GM18505 (cell line): ENCODE data around the gene YLPM1.
"Not testable (repeated sequence)": the region's sequence is repeated elsewhere in the genome, so short reads cannot be mapped to it uniquely, and the experiment has no call there.

Experiments
- ATAC-seq: cut with Tn5 transposase; IDR thresholded peaks from one replicate; pipeline ENCODE4 v1.9.1; 2021; ENCODE audit not compliant: unreplicated experiment
- POLR2A ChIP-seq: IDR thresholded peaks from 4 replicates; pipeline ENCODE4 v1.6.1; 2011; ENCODE audit warnings: borderline replicate concordance; ENCODE audit not compliant: insufficient read depth, insufficient read length; ENCODE audit errors: extremely low read depth

Gene YLPM1

DNA sequence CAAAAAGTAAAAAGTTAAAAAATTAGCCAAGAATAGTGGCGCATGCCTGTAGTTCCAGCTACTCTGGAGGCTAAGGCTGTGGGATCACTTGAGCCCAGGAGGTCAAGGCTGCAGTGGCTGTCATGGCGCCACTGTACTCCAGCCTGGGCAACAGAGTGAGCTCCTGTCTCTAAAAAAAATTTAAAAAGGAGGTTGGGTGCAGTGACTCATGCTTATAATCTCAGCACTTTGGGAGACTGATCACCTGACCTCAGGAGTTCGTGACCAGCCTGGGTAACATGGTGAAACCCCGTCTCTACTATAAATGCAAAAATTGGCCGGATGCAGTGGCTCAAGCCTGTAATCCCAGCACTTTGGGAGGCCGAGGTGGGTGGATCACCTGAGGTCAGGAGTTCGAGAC, 8.2 kb upstream of the YLPM1 start:
- no peak for TF ChIP-seq POLR2A
- no peak for ATAC-seq

GRCh38 chr14:74756326-74756725, 6.8 kb upstream of the YLPM1 start:
- TF ChIP-seq POLR2A, result no peak
- ATAC-seq, result no peak

DNA sequence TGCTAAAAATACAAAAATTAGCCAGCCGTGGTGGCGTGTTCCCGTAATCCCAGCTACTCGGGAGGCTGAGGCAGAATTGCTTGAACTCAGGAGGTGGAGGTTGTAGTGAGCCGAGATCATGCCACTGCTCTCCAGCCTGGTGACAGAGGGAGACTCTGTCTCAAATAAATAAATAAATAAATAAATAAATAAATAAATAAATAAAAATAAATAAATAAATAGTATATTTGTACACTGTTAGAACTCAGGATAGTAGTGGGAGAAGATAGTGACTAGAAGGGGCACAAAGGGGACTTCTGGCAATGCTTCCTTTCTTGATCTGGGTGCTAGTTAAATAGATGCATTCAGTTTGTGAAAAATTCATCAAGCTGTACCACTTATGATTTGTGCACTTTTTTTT, 4.6 kb upstream of the YLPM1 start:
- ATAC-seq, result not testable (repeated sequence)

DNA sequence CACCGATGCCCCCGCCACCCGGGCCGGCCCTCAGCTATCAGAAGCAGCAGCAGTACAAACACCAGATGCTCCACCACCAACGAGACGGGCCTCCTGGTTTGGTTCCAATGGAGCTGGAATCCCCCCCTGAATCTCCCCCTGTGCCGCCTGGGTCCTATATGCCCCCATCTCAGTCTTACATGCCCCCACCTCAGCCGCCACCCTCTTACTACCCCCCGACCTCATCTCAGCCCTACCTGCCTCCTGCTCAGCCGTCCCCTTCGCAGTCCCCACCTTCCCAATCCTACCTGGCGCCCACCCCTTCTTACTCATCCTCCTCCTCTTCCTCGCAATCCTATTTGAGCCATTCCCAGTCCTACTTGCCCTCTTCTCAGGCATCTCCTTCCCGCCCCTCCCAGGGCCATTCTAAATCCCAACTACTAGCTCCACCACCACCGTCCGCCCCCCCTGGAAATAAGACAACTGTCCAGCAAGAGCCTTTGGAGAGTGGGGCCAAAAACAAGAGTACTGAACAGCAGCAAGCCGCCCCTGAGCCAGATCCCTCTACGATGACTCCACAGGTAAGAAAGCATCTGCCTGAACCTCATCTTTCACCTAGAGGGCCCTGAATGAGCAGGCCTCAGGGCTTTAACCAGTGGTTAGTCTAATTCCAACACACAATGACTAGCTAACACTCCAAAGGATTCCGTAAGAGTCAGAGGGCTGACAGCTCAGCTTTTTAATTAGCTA, 851 bp downstream of the YLPM1 start:
- ATAC-seq, result no peak
- TF ChIP-seq POLR2A, result no peak

- no peak for ATAC-seq
- TF ChIP-seq POLR2A, result no peak
These were observed 2.6 kb downstream of the YLPM1 start for GRCh38 chr14:74765721-74766120.

- TF ChIP-seq POLR2A, result no peak
- ATAC-seq, result no peak
These were observed 8.3 kb downstream of the YLPM1 start for GRCh38 chr14:74771399-74771798.

DNA sequence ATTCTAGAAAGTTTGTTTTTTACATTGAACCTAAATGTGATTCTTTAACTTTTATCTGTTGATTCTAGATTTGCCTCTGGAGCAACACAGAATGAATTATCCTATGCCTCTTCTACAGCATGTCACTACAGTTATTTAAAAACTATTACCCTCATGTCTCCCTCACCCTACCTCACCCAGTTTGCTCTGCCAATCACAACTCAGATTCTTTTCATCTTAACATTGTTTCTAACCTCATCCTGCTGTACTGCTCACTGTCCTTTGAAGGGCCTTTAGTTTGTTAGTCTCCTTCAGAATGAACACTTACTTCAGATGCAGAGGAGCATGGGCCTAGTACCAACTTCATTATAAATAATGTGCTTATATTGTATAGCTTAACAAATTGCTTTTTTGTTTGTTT, 21.5 kb downstream of the YLPM1 start:
- no peak for TF ChIP-seq POLR2A
- ATAC-seq, result no peak

DNA sequence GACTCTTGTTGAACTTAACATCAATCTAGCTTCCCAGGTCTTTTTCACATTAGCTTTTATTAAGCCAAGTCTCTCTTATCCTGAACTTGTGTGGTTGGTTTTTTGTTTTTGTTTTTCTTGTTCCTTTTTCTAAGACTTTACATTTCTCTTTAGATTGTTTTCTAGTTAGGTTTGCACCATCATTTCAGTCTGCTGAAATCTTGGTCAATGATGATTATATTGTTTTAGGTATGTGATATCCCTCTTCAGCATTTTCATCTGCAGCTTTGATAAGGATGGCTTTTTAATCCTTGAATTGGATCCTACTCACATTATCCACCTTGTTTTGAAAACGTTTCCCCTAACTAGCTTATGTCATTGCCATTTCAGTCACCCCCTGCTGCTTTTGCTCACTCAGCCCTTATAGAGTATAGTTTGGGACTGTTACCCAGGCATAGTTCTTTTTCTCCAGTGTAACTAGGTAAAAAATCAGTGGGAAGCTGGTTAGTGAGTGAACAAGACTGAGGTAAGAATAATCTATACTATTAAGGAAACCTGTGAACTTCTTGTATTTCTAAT, 22.0 kb downstream of the YLPM1 start:
- ATAC-seq, result no peak

DNA sequence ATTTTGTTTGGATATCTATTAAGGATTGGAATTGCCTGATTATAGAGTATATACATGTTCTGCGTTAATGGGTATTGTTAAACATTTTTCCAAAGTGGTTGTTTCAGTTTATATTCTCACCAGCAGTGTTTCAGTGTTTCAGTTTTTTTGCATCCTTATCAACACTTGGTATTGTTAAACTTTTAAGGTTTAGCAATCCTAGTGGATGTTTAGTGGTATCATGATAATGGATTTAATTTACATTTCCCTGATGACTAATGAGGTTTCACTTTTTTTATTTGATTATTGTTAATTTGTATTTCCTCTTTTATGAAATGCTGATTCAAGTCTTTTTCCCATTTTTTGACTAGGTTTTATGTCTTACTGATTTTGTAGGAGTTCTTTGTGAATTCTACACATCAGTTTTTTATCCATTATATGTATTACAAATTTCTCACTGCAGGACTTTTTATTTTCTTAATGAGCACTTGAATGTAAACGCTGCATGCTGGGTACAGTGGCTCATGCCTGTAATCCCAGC, 23.7 kb downstream of the YLPM1 start:
- TF ChIP-seq POLR2A, result no peak
- no peak for ATAC-seq

More for the DNA sequence above, 22.0 kb downstream of the YLPM1 start:
- no peak for TF ChIP-seq POLR2A

DNA sequence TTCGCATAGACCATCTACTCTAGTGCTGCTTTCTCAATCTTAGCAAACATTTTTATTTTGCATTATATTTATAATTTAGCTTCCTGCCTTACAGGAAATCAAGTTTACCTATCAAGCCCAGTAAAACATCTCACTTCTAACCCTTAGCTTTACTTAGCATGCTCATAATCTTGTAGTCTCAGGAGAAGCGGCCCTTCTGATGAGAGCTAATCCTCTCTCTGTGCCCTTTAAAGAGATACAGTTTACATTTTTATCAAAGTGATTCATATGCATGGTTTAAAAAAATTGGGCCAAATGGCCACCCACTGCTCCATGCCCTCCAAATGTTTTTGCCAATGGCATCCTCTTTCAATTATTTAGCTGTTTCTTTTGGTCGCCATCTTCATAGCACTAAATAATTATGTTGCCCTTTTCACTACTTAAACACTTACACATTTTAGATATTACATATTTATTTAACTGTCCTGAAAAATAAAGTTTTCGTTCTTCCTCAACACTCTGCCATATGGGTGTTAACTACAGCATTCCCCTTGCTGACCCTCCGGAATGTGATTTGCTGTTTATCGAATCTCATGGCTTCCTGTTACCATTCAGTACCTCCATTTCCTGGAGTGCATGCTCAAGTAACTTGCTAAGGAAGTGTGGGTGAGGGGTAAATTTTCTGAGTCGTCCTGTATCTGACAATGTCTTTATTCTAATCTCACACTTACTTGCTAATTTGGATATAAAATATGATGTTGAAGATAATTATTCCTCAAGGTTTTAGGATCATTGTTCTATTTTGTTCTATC, 29.3 kb downstream of the YLPM1 start:
- no peak for ATAC-seq
- TF ChIP-seq POLR2A, result no peak

DNA sequence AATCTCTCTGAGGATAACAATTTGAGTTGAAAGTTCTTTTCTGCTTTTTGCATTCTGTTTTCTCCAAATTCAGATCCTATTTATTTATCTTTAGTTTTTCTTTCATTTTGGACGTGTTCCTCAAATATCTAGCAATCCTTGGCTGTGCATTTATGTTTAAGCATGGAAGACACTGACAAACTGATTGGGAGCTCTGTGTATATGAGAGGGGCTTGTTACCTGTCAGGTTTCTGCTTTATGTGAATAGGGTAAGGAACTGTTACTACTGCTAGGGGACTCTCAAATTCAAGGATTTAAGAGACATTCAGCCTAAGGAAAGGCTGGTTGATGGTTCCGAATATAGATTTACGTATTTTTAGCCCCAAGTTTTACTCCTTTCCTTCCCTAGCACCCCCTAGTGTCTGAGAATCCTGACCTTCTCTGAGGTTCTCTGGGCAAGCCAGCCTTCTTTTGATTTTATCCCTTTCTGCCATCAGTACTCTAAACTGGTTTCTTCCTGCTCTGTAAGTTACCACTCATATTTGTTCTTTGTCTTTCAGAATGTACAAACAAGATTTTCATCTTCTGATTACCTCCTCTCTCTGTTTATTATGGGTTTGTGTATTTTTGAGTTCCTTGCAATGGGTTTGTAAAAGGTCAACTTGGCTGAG, 30.5 kb downstream of the YLPM1 start:
- TF ChIP-seq POLR2A, result no peak
- ATAC-seq, result no peak

DNA sequence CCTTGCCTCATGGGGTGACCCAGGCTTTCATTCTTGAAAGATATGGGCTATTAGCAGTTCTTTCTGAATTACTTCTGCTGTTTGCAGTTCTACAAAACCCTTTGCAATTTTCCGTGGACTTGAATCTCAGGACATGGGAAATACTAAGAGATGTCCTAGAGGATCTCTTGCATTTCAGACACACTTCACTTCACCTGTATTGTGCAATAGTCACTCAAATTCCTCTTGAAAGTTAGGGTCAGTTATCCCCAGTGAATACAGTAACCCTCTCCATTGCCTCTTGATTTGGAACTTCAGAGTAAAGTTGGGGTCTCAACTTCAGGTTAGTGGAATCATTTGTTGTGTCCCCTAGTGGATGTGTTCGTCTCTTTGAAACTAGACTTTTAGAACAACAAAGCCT, 31.8 kb downstream of the YLPM1 start:
- TF ChIP-seq POLR2A, result no peak
- ATAC-seq, result no peak

DNA sequence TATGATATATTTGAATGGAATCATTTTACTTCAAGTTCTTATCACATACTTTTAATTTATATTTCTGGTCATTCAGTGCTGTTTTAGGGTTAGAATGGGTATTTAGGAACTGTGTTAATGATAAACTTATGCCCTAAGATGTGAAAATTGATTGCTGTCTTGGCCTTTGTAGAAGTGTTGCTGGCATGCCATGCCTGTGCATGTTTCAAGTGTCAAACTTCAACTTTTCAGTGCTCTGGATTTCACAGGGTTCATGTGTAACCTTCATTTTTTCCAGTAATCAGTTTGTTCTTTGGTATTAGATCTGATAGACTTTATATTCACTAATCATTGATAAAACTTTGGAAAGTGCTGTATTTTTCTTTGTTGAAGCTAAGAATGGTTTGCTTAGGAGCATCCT, 36.6 kb downstream of the YLPM1 start:
- no peak for TF ChIP-seq POLR2A
- ATAC-seq, result no peak

- TF ChIP-seq POLR2A, result no peak
- ATAC-seq, result no peak
These were observed 37.7 kb downstream of the YLPM1 start for GRCh38 chr14:74800780-74801179.

DNA sequence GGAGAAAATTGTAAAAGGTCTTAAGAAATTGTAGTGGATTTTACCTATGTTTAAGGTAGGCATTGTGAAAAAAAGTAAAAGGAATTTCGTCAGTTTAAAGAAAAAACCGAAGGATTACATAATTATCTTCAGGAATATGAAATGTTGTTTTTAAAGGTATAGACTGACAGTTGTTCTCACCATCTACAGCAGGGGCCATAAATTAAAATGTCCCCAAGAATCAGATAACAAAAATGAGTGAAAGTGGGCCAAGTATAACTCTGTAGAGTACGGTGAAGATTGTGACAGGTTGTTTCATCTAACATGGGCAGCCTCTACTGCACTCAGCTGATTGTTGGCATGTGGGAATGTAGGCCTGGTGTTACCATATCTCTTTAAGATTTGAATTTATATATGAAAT, 38.3 kb downstream of the YLPM1 start:
- TF ChIP-seq POLR2A, result no peak
- ATAC-seq, result no peak
